B cell (primary cell): ENCODE data around the gene HK2. TPM values are rescaled to one million over a fixed set of nuclear protein-coding genes. Genes with fewer than 3 reads are reported as not detected.

ENCODE experiments used
- ATAC-seq: fragments of 200-7000 bp; cut with Tn5 transposase; one replicate; pipeline ENCODE4 v1.10.0; 2021; ENCODE audit warnings: low read depth, mild to moderate bottlenecking, moderate number of reproducible peaks, moderate library complexity
- CTCF ChIA-PET: fragments of 350-600 bp; sonication (Branson Sonifier 250); formaldehyde crosslinking; loops from one replicate; lab custom pipeline; 2021; ENCODE audit warnings: antibody characterized with exemption, inconsistent platforms; lab: Charles Lee
- POLR2A ChIA-PET: fragments of 350-600 bp; sonication (Branson Sonifier 250); formaldehyde crosslinking; loops from one replicate; lab custom pipeline; 2021; ENCODE audit warnings: antibody characterized with exemption; lab: Charles Lee
- DNase-seq: peaks from one replicate; pipeline ENCODE4 v3.0.0; 2013
- H2AFZ ChIP-seq: 2 replicates; pipeline ENCODE4 v1.6.1; 2012; ENCODE audit warnings: mild to moderate bottlenecking, low read depth, low read length; ENCODE audit not compliant: insufficient read depth, poor library complexity, severe bottlenecking
- H3K27ac ChIP-seq, 2 donors: 1 replicate in 1 of 2; 2 replicates in 1 of 2; pipeline ENCODE4 v1.5.1; 2012 to 2013; ENCODE audit warnings: low read length in 2 of 2, mild to moderate bottlenecking in 2 of 2, moderate library complexity in 1 of 2
- H3K27me3 ChIP-seq, 4 experiments: fragments of 200-600 bp in 1 of 4; sonication (generic) in 1 of 4; replicated peaks in 1 of 4; 1 replicate in 2 of 4; 2 replicates in 2 of 4; pipeline versions ENCODE4 v1.6.1 to v1.7.0; 2013 to 2016; ENCODE audit warnings: low read length in 3 of 4, mild to moderate bottlenecking in 2 of 4, mixed read lengths in 1 of 4, moderate library complexity in 1 of 4; ENCODE audit not compliant: insufficient read depth in 4 of 4, control insufficient read depth in 3 of 4; ENCODE audit errors: control extremely low read depth in 1 of 4
- H3K36me3 ChIP-seq, 2 experiments: replicated peaks in 1 of 2; 1 replicate in 1 of 2; 2 replicates in 1 of 2; pipeline versions ENCODE4 v1.6.1 to v1.7.1; 2013; ENCODE audit warnings: low read length in 1 of 2; ENCODE audit not compliant: insufficient read depth in 2 of 2, control insufficient read depth in 1 of 2; ENCODE audit errors: control extremely low read depth in 1 of 2, extremely low read depth in 1 of 2
- H3K4me1 ChIP-seq, 2 donors: fragments of 200-600 bp in 1 of 2; sonication (generic) in 1 of 2; 1 replicate in 1 of 2; 2 replicates in 1 of 2; pipeline versions ENCODE4 v1.5.1 to v1.6.1; 2013 to 2017; ENCODE audit warnings: low read length in 2 of 2; ENCODE audit not compliant: control insufficient read depth in 2 of 2, insufficient read depth in 2 of 2
- H3K4me2 ChIP-seq: replicated peaks from 2 replicates; pipeline ENCODE3; 2012; ENCODE audit warnings: mild to moderate bottlenecking, low read depth, low read length; ENCODE audit not compliant: poor library complexity, severe bottlenecking
- H3K4me3 ChIP-seq, 5 experiments: fragments of 200-600 bp in 1 of 5; sonication (generic) in 1 of 5; 1 replicate in 3 of 5; 2 replicates in 2 of 5; pipeline versions ENCODE4 v1.5.1 to v1.7.0; 2011 to 2016; ENCODE audit warnings: low read length in 4 of 5, mild to moderate bottlenecking in 4 of 5, low read depth in 2 of 5, control low read depth in 1 of 5, moderate library complexity in 1 of 5; ENCODE audit not compliant: insufficient read depth in 1 of 5; ENCODE audit errors: control extremely low read depth in 1 of 5, extremely low read depth in 1 of 5
- H3K79me2 ChIP-seq: fragments of 200-600 bp; sonication (generic); one replicate; pipeline ENCODE4 v1.6.0; 2016; ENCODE audit warnings: low read length; ENCODE audit not compliant: control insufficient read depth, insufficient read depth
- H3K9ac ChIP-seq: fragments of 200-600 bp; sonication (generic); 2 replicates; pipeline ENCODE4 v1.6.1; 2017; ENCODE audit warnings: mild to moderate bottlenecking, low read length, moderate library complexity
- H3K9me3 ChIP-seq, 3 donors: one replicate each; pipeline versions ENCODE4 v1.6.1 to v1.7.1; 2013; ENCODE audit warnings: low read length in 2 of 3; ENCODE audit not compliant: control insufficient read depth in 2 of 3, insufficient read depth in 1 of 3; ENCODE audit errors: control extremely low read depth in 1 of 3
- H4K20me1 ChIP-seq: 2 replicates; pipeline ENCODE4 v1.6.0; 2012; ENCODE audit warnings: mild to moderate bottlenecking, low read length; ENCODE audit not compliant: insufficient read depth, control insufficient read depth, poor library complexity, severe bottlenecking
- H3K27ac Mint-ChIP-seq: one replicate; pipeline ENCODE4 v1.8.0; 2021; ENCODE audit warnings: mixed read lengths
- H3K27me3 Mint-ChIP-seq: one replicate; pipeline ENCODE4 v1.8.0; 2021; ENCODE audit warnings: mixed read lengths
- H3K4me1 Mint-ChIP-seq: one replicate; pipeline ENCODE4 v1.8.0; 2021; ENCODE audit warnings: mixed read lengths
- H3K4me3 Mint-ChIP-seq: one replicate; pipeline ENCODE4 v1.8.0; 2021; ENCODE audit warnings: mixed read lengths
- H3K9me3 Mint-ChIP-seq: one replicate; pipeline ENCODE4 v1.8.0; 2022; ENCODE audit warnings: mixed read lengths; ENCODE audit not compliant: insufficient read depth
- EZH2 ChIP-seq: IDR thresholded peaks from 2 replicates; pipeline ENCODE4 v1.6.1; 2012; ENCODE audit warnings: borderline replicate concordance, low read depth, mild to moderate bottlenecking, moderate library complexity, low read length; ENCODE audit not compliant: insufficient read depth, poor library complexity, severe bottlenecking
- WGBS: methylation state at CpG from one replicate; pipeline ENCODE4 v1.1.5; 2013; ENCODE audit warnings: missing lambda C conversion rate; ENCODE audit not compliant: insufficient coverage; 5-methylcytosine and 5-hydroxymethylcytosine counted together
- intact Hi-C: fragments of 100-400 bp; cut with micrococcal nuclease; formaldehyde crosslinking; loops from one replicate; pipeline ENCODE4 v1.10.0; 2022
- polyA plus RNA-seq: library from polyadenylated mRNA; depleted of rRNA; stranded (reverse); fragments of >200 nt; gene quantifications from 2 replicates; pipeline ENCODE4 v1.2.3, GENCODE V29; 2012
- total RNA-seq, 2 donors: library from RNA; stranded (reverse); fragments of 120-200 nt in 1 of 2; gene quantifications; 1 replicate in 1 of 2; 2 replicates in 1 of 2; pipeline versions ENCODE4 v1.2.3 to v1.2.4, GENCODE V29; 2013 to 2022
- TF ChIP-seq, protein P1 (sequence below): fragments of 200-600 bp; IDR thresholded peaks from one replicate; pipeline ENCODE4 v1.8.0; 2022; ENCODE audit warnings: antibody characterized with exemption, mild to moderate bottlenecking

The HK2 gene
- total and polyA plus RNA-seq, 2 donors (not counting 1 experiment from before 2014, with no cell fraction given) = 5.0 to 5.7 TPM

- H3K4me3 ChIP-seq = no peak overlapping the region
- H3K9me3 ChIP-seq = no peaks in the 10 kb centered on the region
- peaks cover 8 to 92% of the 10 kb centered on the region in 2 experiments for H3K36me3 ChIP-seq
- POLR2A ChIA-PET = no interaction called here
- H4K20me1 ChIP-seq = no peaks in the 10 kb centered on the region
- no peak overlapping the region for H2AFZ ChIP-seq
- H3K4me2 ChIP-seq = no peak overlapping the region
- CTCF ChIA-PET = interaction anchor here (3.6 kb wide), 1 partner anchor 7 kb away, joined by 18 read pairs; no protein-coding TSS in a partner anchor
- no peak for DNase-seq
- TF ChIP-seq EZH2 = no peak
- TF ChIP-seq, protein P1, sequence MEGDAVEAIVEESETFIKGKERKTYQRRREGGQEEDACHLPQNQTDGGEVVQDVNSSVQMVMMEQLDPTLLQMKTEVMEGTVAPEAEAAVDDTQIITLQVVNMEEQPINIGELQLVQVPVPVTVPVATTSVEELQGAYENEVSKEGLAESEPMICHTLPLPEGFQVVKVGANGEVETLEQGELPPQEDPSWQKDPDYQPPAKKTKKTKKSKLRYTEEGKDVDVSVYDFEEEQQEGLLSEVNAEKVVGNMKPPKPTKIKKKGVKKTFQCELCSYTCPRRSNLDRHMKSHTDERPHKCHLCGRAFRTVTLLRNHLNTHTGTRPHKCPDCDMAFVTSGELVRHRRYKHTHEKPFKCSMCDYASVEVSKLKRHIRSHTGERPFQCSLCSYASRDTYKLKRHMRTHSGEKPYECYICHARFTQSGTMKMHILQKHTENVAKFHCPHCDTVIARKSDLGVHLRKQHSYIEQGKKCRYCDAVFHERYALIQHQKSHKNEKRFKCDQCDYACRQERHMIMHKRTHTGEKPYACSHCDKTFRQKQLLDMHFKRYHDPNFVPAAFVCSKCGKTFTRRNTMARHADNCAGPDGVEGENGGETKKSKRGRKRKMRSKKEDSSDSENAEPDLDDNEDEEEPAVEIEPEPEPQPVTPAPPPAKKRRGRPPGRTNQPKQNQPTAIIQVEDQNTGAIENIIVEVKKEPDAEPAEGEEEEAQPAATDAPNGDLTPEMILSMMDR = no peak
- Mint-ChIP-seq H3K4me3 (no peak overlapping the region), H3K9me3 (no peaks in the 10 kb centered on the region), H3K27ac (no peak overlapping the region), H3K4me1 (no peaks in the 10 kb centered on the region), H3K27me3 (no peaks in the 10 kb centered on the region)
- intact Hi-C loops = no loop called here
- H3K27ac ChIP-seq = no peak overlapping the region
- WGBS = 92% methylated on average over 6 of the region's 6 CpGs
- no peaks in the 10 kb centered on the region for H3K4me1 ChIP-seq
- no peak for ATAC-seq
- no peaks in the 10 kb centered on the region for H3K79me2 ChIP-seq
- no peak overlapping the region for H3K9ac ChIP-seq
- H3K27me3 ChIP-seq = no peaks in the 10 kb centered on the region
Observed at GRCh38 chr2:74883011-74883410, 49.1 kb downstream of the HK2 start.

GRCh38 chr2:74884118-74884762 lies 50.3 kb downstream of the HK2 start:
- intact Hi-C loops = no loop called here
- 100% methylated on average over 4 of the region's 5 CpGs for WGBS
- ChIA-PET POLR2A (no interaction called here), CTCF (interaction anchor here (2.6 to 3.6 kb wide), 2 partner anchors 9 to 169 kb away, joined by 11 to 18 read pairs; no protein-coding TSS in a partner anchor)
- H3K4me2 ChIP-seq = no peak overlapping the region
- H3K4me3 ChIP-seq = no peak overlapping the region
- peaks cover 9 to 91% of the 10 kb centered on the region in 2 experiments for H3K36me3 ChIP-seq
- TF ChIP-seq, protein P1 = no peak
- TF ChIP-seq EZH2 = no peak
- DNase-seq = no peak
- no peaks in the 10 kb centered on the region for H4K20me1 ChIP-seq
- Mint-ChIP-seq H3K9me3 (no peaks in the 10 kb centered on the region), H3K4me1 (no peaks in the 10 kb centered on the region), H3K27ac (no peak overlapping the region), H3K27me3 (no peaks in the 10 kb centered on the region), H3K4me3 (no peak overlapping the region)
- ATAC-seq = no peak
- no peak overlapping the region for H2AFZ ChIP-seq
- no peaks in the 10 kb centered on the region for H3K9me3 ChIP-seq
- no peaks in the 10 kb centered on the region for H3K27me3 ChIP-seq
- H3K79me2 ChIP-seq = no peaks in the 10 kb centered on the region
- H3K4me1 ChIP-seq = no peaks in the 10 kb centered on the region
- no peak overlapping the region for H3K27ac ChIP-seq
- H3K9ac ChIP-seq = no peak overlapping the region
